Breast epithelium (tissue), 4 donors: ENCODE measurements around the gene ZNF274. TPM values are rescaled to one million over a fixed set of nuclear protein-coding genes. Genes with fewer than 3 reads are reported as not detected.

Experiments
- DNase-seq, 2 donors: peaks; one replicate each; pipeline ENCODE4 v3.0.0-alpha.2; 2019; ENCODE audit warnings: low spot score in 2 of 2
- H3K27ac ChIP-seq, 2 donors: fragments of 200-600 bp; sonication (generic) in 1 of 2; one replicate each; pipeline ENCODE4 v1.5.1; 2016 to 2019; ENCODE audit warnings: mild to moderate bottlenecking in 1 of 2
- H3K27me3 ChIP-seq, 2 donors: fragments of 200-600 bp; sonication (generic) in 1 of 2; one replicate each; pipeline versions ENCODE4 v1.5.1 to v1.6.0; 2017 to 2019; ENCODE audit warnings: control low read depth in 1 of 2, mild to moderate bottlenecking in 1 of 2
- H3K36me3 ChIP-seq: fragments of 200-600 bp; one replicate; pipeline ENCODE4 v1.5.1; 2019
- H3K4me1 ChIP-seq, 2 donors: fragments of 200-600 bp; sonication (generic); one replicate each; pipeline ENCODE4 v1.5.1; 2016 to 2019; ENCODE audit warnings: control low read depth in 1 of 2
- H3K4me3 ChIP-seq, 3 donors: fragments of 200-600 bp; sonication (generic); 1 replicate in 2 of 3; 2 replicates in 1 of 3; pipeline ENCODE4 v1.5.1; 2016 to 2019; ENCODE audit warnings: mild to moderate bottlenecking in 3 of 3, moderate library complexity in 2 of 3
- H3K9me3 ChIP-seq, 2 donors: fragments of 200-600 bp; sonication (generic) in 1 of 2; one replicate each; pipeline ENCODE4 v1.5.1; 2016 to 2019; ENCODE audit warnings: control low read depth in 1 of 2
- CTCF ChIP-seq, 3 donors: fragments of 450-650 bp; IDR thresholded peaks; one replicate each; pipeline ENCODE4 v1.5.1; 2016 to 2017; ENCODE audit warnings: antibody characterized with exemption in 3 of 3, mild to moderate bottlenecking in 3 of 3, moderate library complexity in 3 of 3
- POLR2A ChIP-seq: fragments of 450-650 bp; IDR thresholded peaks from one replicate; pipeline ENCODE4 v1.6.1; 2016; ENCODE audit warnings: antibody characterized with exemption, mild to moderate bottlenecking, moderate library complexity
- POLR2AphosphoS5 ChIP-seq, 3 donors: sonication (generic); formaldehyde crosslinking; IDR thresholded peaks; one replicate each; pipeline ENCODE4 v1.6.1; 2017; ENCODE audit warnings: antibody characterized with exemption in 3 of 3
- intact Hi-C: fragments of 100-400 bp; cut with DNase I; formaldehyde crosslinking; loops from one replicate; pipeline ENCODE4 v1.15.1; 2023; ENCODE audit warnings: low total_unique reads
- total RNA-seq, 3 donors: library from RNA; depleted of rRNA; stranded (reverse); fragments of >200 nt; gene quantifications; one replicate each; pipeline ENCODE4 v1.1.0, GENCODE V29; 2016

Gene ZNF274
- total RNA-seq, 3 donors from 2014 or later = 21.9 to 46.5 (median 39.0) TPM

GRCh38 chr19:58196901-58197616, 14.2 kb downstream of the ZNF274 start:
- H3K9me3 ChIP-seq = peaks cover 100% of the 10 kb centered on the region in 2 donors
- peaks cover 51% of the 10 kb centered on the region for H3K36me3 ChIP-seq
- no peak overlapping the region for H3K27ac ChIP-seq
- intact Hi-C loops = no loop called here
- DNase-seq = no peak
- H3K27me3 ChIP-seq = no peaks in the 10 kb centered on the region
- peak overlapping the region in 1 of 3 donors; percentile 7 for H3K4me3 ChIP-seq
- no peak for TF ChIP-seq CTCF (IDR thresholded peaks at IDR 0.05)
- no peak for TF ChIP-seq POLR2AphosphoS5 (IDR thresholded peaks at IDR 0.05)
- TF ChIP-seq POLR2A = no peak
- H3K4me1 ChIP-seq = no peaks in the 10 kb centered on the region

- no peak for DNase-seq
- no peak overlapping the region for H3K27ac ChIP-seq
- intact Hi-C loops = no loop called here
- peak overlapping the region in 1 of 3 donors; percentile 28 for H3K4me3 ChIP-seq
- H3K9me3 ChIP-seq = peaks cover 100% of the 10 kb centered on the region in 2 donors
- peaks cover 42% of the 10 kb centered on the region for H3K36me3 ChIP-seq
- TF ChIP-seq POLR2AphosphoS5 (IDR thresholded peaks at IDR 0.05) (no peak), POLR2A (no peak), CTCF (IDR thresholded peaks at IDR 0.05) (no peak)
- H3K4me1 ChIP-seq = no peaks in the 10 kb centered on the region
- no peaks in the 10 kb centered on the region for H3K27me3 ChIP-seq
These were observed 21.1 kb downstream of the ZNF274 start for GRCh38 chr19:58203814-58204475.

- H3K27ac ChIP-seq = no peak overlapping the region
- peaks cover 48% of the 10 kb centered on the region for H3K36me3 ChIP-seq
- H3K4me1 ChIP-seq = no peaks in the 10 kb centered on the region
- no peak overlapping the region for H3K4me3 ChIP-seq
- peaks cover 100% of the 10 kb centered on the region in 2 donors for H3K9me3 ChIP-seq
- DNase-seq = no peak
- no peak for TF ChIP-seq POLR2AphosphoS5 (IDR thresholded peaks at IDR 0.05)
- TF ChIP-seq POLR2A = no peak
- no peak for TF ChIP-seq CTCF (IDR thresholded peaks at IDR 0.05)
- intact Hi-C loops = no loop called here
- no peaks in the 10 kb centered on the region for H3K27me3 ChIP-seq
These were observed 21.7 kb downstream of the ZNF274 start for GRCh38 chr19:58204566-58204965.

- peaks cover 99 to 100% of the 10 kb centered on the region in 2 donors for H3K9me3 ChIP-seq
- H3K27ac ChIP-seq = no peak overlapping the region
- TF ChIP-seq POLR2AphosphoS5 (IDR thresholded peaks at IDR 0.05) = no peak
- no peak for TF ChIP-seq POLR2A
- TF ChIP-seq CTCF (IDR thresholded peaks at IDR 0.05) = no peak
- intact Hi-C loops = no loop called here
- H3K4me1 ChIP-seq = no peaks in the 10 kb centered on the region
- peak overlapping the region in 1 of 3 donors; percentile 36 for H3K4me3 ChIP-seq
- no peak for DNase-seq
- no peaks in the 10 kb centered on the region for H3K27me3 ChIP-seq
- peaks cover 75% of the 10 kb centered on the region for H3K36me3 ChIP-seq
These were observed 26.7 kb downstream of the ZNF274 start for GRCh38 chr19:58209577-58209976.
